Stimulated activated naive CD8-positive, alpha-beta T cell treated with anti-CD3 and anti-CD28 coated beads, Interleukin-15, Interleukin-2, amounts not matched to agents 100 U/mL and 50 U/mL, for 24 hours (primary cell): ENCODE data around the gene FBLN5.

ENCODE experiments used
- ATAC-seq: fragments of 150-1000 bp; cut with Tn5 transposase; one replicate; pipeline ENCODE4 v1.10.0; 2021
- DNase-seq: peaks from one replicate; pipeline ENCODE4 v3.0.0; 2021

FBLN5 gene

GRCh38 chr14:91947475-91948184 lies at the start of gene FBLN5:
FBLN5 (minus strand) TSS chr14:91947694; CDS start chr14:91947229, 465 bp downstream.
- DNase-seq, result peak; percentile 55
- peak; percentile 66 for ATAC-seq

- ATAC-seq, result peak; percentile 49
Measured at GRCh38 chr14:91996948-91997371, 49.5 kb upstream of the FBLN5 start.

GRCh38 chr14:91987192-91987591 lies 39.7 kb upstream of the FBLN5 start:
- no peak for ATAC-seq
- no peak for DNase-seq

More at GRCh38 chr14:91996948-91997371, 49.5 kb upstream of the FBLN5 start:
- DNase-seq, result no peak

GRCh38 chr14:91985521-91986255 lies 38.2 kb upstream of the FBLN5 start:
- no peak for ATAC-seq

GRCh38 chr14:91985008-91985407 lies 37.5 kb upstream of the FBLN5 start:
- ATAC-seq (no peak), DNase-seq (no peak)

More at GRCh38 chr14:91985521-91986255, 38.2 kb upstream of the FBLN5 start:
- no peak for DNase-seq

- DNase-seq (no peak), ATAC-seq (no peak)
Measured at GRCh38 chr14:91983588-91983987, 36.1 kb upstream of the FBLN5 start.

GRCh38 chr14:91980157-91980556 lies 32.7 kb upstream of the FBLN5 start:
- ATAC-seq (peak; percentile 99), DNase-seq (no peak)

GRCh38 chr14:91977884-91978283 lies 30.4 kb upstream of the FBLN5 start:
- ATAC-seq (no peak), DNase-seq (no peak)

GRCh38 chr14:91975763-91976162 lies 28.3 kb upstream of the FBLN5 start:
- DNase-seq (no peak), ATAC-seq (no peak)

- DNase-seq, result no peak
- no peak for ATAC-seq
Measured at GRCh38 chr14:91971188-91971778, 23.8 kb upstream of the FBLN5 start.

GRCh38 chr14:91968280-91968679 lies 20.8 kb upstream of the FBLN5 start:
- peak; percentile 35 for DNase-seq
- ATAC-seq, result peak; percentile 80

GRCh38 chr14:91964724-91965123 lies 17.2 kb upstream of the FBLN5 start:
- ATAC-seq (no peak), DNase-seq (no peak)

GRCh38 chr14:91964011-91964410 lies 16.5 kb upstream of the FBLN5 start:
- no peak for ATAC-seq
- no peak for DNase-seq

GRCh38 chr14:91963465-91963864 lies 16.0 kb upstream of the FBLN5 start:
- ATAC-seq, result no peak
- DNase-seq, result no peak

- ATAC-seq, result no peak
- DNase-seq, result no peak
Measured at GRCh38 chr14:91961297-91962220, 14.1 kb upstream of the FBLN5 start.

GRCh38 chr14:91957876-91958313 lies 10.4 kb upstream of the FBLN5 start:
- ATAC-seq (no peak), DNase-seq (no peak)

GRCh38 chr14:91956616-91957015 lies 9.1 kb upstream of the FBLN5 start:
- no peak for DNase-seq
- ATAC-seq, result no peak

GRCh38 chr14:91955168-91955567 lies 7.7 kb upstream of the FBLN5 start:
- ATAC-seq, result no peak
- no peak for DNase-seq

- ATAC-seq, result no peak
- DNase-seq, result no peak
Measured at GRCh38 chr14:91953170-91953985, 5.9 kb upstream of the FBLN5 start.

GRCh38 chr14:91946622-91947474 lies 646 bp downstream of the FBLN5 start:
- DNase-seq, result peak; percentile 11
- peak; percentile 8 for ATAC-seq
